Right forelimb (tissue), 1 donor: ENCODE measurements around the gene SPINDOC.
A peak's percentile ranks its signal among the peaks of the same experiment; 100 is the strongest.
"Not testable (repeated sequence)": the region's sequence is repeated elsewhere in the genome, so short reads cannot be mapped to it uniquely, and the experiment has no call there.

Experiments used
- DNase-seq: peaks from one replicate; pipeline ENCODE4 v3.0.0-alpha.2; 2018

SPINDOC gene

DNA sequence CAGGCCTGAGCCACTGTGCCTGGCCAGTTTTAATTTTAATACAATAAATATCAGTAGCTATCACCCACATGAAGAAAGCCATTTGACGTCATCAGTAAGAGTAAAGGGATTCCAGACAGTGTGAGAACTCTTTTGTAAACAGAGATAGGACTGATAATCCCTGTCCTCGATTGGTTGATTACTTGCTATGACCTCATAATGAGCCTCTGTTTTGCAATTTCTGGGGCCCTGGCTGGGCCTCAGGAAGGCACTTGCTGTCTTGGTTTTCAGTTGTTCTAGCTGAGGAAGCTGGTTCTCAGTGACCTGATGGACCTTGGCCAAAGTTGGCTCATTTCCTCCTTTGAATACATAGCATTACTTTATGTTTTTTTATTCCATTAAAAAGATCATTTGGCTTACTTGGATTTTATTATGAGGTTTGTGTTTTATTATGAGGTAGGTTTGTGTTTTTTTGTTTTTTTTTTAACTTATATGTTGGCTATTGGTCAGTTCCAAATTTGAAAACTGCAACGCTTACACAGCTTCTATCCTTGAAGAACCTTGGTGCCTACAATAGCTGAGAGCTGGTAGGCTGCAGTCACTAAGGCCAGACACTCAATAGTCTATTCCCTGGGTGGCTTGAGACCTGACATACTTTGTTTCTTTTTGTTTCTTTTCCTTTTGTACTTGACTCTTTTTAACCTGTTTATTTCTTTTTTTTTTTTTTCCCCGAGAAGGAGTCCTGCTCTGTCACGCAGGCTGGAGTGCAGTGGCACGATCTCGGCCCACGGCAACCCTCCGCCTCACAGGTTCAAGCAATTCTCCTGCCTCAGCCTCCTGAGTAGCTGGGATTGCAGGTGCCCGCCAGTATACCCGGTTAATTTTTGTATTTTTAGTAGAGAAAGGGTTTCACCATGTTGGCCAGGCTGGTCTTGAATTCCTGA lies 45.6 kb downstream of the SPINDOC start:
- no peak for DNase-seq

DNA sequence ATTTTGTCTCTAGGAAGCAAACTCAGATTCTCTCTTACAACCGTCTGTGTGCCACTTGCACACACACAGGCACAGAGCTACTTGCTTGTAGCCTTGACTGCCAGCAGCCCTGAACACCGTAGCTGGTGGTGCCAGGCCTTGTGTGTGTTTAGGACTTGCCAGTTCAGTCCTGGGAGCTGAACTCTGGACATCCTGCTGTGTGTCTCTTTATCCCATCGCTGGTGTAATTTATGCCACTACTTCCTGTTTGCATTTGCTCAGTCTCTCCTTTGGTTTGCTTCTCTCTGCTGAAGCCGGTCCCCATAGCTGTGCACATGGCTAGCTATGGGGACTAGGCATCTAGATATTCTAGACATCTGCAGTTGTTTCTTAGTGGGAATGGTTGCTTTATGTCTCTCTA lies 49.7 kb downstream of the SPINDOC start:
- DNase-seq, result no peak

DNA sequence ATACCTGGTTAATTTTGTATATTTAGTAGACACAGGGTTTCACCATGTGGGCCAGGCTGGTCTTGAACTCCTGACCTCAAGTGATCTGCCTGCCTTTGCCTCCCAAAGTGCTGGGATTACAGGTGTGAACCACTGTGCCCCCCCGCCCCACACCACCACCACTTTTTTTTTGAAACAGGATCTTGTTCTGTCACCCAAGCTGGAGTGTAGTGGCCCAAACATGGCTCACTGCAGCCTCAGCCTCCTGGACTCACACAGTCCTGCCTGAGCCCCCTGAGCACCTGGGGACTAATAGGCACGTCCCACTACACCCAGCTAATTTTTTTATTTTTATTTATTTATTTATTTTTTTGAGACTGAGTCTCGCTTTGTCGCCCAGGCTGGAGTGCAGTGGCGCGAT lies 50.4 kb downstream of the SPINDOC start:
- not testable (repeated sequence) for DNase-seq

DNA sequence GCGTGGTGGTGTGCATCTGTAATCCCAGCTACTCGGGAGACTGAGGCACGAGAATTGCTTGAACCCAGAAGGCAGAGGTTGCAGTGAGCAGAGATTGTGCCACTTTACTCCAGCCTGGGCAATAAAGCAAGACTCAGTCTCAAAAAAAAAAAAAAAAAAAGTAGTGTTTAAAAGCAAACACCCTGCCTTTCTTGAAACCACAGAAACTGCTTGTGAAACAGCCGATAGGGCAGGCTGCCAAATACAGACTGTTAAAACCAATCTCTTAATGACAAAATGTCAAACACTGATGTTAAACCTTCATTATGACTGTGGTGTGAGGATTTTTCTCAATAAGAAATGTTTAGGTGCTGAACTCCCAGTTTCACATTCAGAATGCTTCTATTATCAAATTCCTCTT lies 53.0 kb downstream of the SPINDOC start:
- DNase-seq, result no peak

DNA sequence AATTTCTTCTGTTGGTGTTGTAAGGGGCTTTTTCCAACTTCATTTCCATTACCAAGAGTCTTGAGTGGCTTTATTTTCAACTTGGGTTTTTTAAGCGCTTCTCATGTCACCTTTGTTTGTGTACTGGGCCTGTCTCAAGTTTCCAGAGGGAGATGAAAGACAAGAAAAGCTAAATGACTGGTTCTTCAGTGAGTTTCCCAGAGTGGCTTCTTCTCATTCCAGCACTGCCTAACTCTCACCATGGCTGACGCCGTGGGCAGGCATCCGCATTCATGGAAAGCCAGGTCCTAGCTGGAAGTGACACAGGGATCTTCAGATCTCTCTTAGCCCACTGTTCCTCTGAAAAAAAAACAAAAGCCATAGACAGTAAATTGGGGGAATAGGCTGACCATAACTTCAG lies 54.3 kb downstream of the SPINDOC start:
- DNase-seq, result no peak

DNA sequence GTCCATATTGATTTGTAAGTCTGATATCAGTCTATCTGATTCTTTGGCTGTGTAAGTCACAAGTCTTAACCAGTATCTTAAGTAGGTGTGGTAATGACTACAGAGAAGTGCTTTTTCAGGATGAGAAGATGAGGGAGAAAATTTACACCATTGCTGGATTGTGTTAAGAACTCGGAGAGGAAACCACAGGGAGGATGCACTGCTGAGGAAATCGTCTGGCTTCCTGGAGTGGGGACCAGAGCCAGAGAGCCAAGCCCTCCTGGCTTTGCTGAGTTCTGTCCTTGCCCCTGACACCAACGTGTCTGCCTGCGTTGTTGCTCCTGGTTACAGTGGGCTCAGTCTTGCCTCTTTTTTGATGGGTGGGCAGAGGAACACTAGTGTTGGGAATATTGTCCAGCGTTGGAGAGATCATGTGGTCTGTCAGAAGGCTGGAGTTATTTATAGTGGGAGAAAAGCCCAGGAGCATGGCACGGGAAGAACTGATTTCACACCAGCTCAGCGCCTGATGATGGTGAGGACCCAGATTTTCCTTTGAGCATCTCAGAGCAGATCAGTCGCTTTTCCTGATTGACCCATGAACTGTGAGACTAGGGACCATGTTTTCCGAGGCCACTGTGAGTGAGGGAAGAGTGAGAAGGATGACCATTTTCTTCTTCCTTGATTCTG lies 55.3 kb downstream of the SPINDOC start:
- peak; percentile 13 for DNase-seq

DNA sequence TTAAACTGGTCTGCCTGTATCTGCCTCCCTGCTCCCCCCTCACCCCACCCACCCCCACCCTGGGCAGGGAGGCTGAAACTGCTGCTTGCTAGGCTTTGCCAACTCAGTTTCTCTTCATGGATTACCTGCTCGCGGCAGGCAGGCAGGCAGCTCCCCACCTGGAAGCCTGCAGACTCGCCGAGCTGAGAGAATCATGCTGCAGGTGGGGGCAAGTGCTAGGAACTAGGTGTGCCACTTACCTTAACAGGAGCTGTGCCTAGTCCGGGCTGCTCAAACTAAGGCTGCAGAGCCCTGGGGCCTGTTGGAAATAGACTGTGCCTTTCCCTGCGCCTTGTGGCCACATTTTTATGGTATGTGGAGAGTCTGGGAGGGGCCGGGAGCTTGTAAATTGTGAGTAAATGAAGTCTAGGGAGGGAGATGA lies 55.9 kb downstream of the SPINDOC start:
- peak; percentile 32 for DNase-seq

DNA sequence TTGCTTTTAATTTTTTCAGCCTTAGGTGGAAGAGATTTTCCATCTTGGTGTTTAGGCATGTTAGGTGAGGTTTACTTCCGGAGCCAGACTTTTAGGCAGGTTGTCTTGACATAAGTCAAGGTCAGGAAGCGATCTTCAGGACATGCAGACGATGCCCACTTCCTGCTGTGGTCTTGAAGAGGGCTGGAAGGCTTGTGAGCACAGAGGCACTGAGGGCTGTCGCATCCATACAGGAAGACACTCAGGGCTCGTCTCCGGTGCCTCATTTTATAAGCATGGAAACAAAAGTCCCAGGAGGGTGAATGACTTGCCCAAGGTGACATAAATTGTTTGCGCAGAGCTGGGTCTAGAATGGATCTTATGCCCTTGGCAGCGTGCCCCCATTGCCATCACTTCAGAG lies 56.4 kb downstream of the SPINDOC start:
- DNase-seq, result peak; percentile 26

DNA sequence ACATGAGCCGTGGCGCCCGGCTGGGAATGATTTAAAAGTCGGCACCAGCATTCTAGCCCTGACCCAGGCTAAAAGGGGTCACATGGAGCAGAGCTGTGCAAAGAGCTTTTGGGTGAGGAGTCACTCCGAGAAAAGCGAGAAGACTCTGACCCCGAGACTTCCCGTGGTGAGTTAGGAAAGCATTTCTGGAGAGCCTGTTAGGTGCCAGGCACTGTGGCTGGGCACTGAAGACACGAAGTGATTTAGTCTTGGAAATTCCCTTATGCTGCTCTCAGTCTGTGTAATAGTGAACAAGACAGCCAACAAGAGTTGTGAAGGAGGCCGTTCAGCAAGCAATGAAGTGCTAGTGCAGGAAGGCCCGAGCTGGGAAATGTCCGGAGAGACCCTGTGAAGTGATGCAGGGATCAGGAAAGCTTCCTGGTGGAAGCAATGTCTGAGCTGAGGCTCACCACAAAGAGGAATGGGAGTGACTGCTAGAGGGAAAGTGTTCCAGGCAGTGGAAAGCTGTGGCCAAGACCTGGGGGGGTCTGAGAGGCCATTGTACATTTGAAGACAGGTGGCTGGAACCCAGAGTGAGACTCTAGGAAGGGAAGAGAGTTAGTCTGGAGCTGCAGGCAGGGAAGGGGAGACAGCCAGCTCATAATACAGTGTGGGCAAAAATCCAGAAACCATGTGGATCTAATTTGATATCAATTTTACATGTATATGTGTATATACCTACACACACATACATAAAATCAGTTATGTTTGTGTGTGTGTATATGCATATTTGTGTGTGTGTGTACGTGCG lies 57.3 kb downstream of the SPINDOC start:
- DNase-seq, result peak; percentile 37

DNA sequence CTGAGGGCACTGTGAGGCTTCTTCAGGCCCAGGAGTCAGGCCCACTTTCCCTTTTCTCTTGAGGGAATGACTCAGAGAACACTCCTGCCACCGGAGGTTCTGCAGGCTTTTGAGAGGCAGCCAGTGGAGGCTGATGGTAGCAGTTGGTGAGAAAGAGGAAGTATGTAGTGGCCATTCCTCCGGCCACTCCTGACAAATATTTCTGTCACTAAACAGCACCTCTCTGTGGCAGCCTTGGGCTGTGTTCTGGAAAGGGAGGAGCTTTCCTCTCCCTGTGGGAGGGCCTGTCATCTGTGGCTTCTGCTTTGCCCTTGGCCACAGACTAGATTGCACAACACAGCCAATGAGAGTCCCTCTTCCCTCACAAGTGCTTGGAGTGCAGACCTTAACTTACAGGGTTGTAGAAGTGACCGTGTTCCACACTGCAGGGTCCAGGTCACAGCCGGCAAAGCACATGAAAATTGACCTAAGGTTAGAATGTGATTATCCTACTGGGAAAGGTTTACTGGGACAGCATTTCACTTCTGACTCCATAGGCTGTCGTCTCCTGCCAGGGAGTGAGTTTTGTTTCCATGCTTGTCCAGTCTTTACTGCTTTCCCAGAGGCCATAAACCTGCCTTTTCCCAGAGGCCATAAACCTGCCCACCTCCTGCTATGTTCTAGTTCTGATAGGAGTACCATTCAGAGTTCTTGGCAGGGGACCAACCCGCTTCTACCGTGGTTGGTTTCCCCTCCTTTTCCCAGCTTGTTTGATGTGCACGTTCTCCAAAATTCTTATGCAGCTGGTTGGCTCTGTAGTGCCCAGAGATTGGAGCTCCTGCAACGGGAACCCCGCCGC lies 58.9 kb downstream of the SPINDOC start:
- DNase-seq, result peak; percentile 65

DNA sequence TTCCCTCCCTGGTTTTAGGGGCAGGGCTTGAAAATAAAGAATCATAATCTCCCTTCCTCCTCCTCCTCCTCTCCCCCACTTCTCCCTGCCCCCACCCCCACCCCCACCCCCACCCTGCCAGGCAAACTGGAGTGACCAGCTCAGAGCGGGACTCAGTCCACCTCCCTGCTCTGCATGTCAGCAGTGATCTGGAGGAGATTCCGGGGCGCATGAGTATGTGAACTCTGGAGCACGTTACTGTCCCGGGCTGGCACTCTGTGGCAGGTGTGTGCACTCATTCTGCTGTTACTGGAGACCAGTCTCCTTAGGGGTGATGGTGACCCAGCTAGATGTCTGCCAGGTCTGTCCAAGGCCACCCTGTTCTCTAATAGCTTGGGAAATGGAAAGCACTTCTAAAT lies 59.5 kb downstream of the SPINDOC start:
- no peak for DNase-seq

DNA sequence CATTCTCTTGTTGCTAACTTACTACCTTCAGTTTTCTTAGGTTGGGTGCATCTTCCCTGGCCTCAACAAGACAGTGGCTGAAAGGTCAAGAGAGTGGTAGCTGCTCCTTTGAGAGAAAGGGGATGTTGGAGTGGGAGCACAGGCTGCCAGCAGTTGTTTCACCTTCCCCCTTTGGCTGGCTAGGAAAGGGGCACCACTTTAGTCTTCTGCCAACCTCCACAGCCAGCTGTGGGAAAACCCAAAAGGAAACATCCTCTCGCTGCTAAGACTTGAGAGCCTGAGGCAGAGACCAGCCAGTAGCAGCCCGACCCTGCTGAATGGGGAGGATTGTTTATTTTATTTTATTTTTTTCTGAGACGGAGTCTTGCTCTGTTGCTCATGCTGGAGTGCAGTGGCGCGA lies 60.1 kb downstream of the SPINDOC start:
- DNase-seq, result no peak

DNA sequence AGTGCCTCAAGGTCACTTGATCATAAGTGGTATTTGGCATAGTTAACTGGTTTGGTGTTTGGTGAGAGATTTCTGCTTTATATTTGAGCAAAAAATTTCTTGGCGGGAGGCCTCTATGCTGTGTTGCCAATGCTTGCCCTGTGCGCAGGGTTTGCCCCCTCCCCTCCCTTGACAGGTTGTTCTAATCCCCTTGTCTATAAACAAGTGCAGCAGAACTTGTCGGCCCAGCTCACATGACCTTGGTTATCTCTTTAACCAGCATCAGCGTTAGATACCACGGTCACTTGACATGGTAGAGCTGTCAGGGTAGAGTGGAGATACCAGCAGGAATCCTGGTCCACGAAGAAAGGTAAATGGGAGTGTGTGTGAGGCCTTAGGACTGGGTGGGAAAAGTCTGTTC lies 61.3 kb downstream of the SPINDOC start:
- no peak for DNase-seq

DNA sequence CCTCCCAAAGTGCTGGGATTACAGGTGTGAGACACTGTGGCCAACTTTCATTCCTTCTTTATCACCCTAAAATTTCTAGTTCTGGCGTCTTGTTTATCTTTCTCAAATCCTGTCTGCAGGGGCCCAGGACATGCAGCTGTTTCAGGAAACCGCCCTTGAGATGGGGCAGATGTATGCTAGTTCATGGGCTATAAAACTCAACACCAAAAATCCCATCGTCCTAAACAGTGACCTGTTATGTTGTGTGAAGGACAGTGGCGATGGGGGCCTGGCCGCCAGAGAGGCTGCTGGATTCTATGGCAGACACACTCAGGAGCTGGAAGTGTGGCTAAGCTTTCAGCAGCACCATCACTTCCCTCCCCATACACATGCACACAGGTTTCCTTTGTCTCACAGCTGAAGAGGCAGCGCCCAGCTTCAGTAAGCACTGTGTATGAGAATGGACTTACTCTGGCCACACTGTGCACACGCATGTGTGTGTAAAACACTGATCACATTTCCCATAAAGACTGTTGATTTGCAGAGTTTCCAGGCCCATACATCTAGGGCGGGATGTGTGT lies 62.3 kb downstream of the SPINDOC start:
- DNase-seq, result peak; percentile 29

DNA sequence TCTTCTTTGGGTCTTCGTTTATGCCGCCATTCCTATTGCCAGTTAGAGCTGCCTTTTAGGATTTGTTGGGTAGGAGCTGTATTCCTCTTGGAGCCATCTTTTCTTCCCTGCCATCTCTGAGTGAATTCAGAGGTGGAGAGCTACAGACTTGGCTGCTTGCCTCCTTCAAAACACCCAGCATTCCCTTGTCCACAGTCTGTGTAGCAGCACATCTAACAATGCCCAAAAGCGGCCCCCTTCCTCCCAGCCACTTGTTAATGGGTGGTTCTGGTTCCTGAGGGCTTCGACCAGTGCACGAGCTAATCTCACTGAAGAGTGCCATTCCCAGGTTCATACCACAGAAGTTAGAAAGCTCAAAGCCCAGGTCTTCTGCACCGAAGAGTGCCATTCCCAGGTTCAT lies 63.4 kb downstream of the SPINDOC start:
- no peak for DNase-seq
